ENCODE data around the gene CLIP1.
"Not testable (repeated sequence)": the region's sequence is repeated elsewhere in the genome, so short reads cannot be mapped to it uniquely, and the experiment has no call there.

The CLIP1 gene
- 121 to 126 reads per million in 2 donors for total RNA-seq

DNA sequence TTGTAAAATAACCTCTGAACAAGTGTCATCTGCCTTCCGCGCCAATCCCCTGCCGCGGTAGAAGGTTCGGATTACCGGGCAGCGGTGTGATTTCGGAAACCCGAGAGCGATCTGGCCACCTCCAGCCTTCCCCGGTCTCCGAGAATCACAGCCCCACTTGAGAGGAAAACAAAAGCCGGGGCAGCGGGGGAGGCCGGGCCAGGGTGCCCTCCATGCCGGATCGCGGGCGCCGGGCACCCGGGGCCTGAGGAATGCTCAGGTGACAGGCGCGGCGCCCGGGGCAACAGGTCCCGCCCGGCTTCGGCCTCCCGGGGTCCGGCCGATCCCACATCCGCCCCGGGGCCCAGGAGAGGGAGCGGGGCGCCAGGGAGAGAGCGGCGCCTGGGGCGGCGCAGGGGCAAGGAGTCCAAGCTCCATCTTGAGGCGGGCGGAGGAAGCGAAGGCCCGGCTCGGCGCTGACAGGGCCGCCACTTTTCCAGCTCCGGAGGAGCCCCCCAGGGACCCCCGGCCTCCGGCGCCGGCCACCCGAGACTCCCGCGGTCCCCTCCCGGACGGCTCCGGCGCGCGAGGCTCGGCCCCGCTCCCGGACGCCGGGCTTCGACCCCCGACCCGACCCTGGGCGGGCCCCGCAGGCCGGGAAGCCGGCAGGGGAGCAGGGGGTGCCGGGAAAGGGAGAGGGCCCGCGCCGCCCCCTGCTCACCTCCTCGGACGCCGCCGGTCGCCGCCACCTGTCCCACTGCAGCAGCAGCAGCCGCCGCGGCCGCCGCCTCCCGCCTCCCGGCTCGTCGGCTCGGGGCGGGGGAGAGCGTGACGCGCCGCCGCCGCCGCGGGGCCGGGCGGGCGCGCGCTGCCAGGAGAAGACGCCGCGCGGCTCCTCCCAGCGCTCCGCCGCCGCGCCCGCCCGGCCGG lies at the start of gene CLIP1:
Gene CLIP1, minus strand, starts transcription at position 849 of the 909 bp plus-strand sequence. CDS start 42,217 bp downstream, outside the sequence.
- peak; percentile 46 for DNase-seq

DNA sequence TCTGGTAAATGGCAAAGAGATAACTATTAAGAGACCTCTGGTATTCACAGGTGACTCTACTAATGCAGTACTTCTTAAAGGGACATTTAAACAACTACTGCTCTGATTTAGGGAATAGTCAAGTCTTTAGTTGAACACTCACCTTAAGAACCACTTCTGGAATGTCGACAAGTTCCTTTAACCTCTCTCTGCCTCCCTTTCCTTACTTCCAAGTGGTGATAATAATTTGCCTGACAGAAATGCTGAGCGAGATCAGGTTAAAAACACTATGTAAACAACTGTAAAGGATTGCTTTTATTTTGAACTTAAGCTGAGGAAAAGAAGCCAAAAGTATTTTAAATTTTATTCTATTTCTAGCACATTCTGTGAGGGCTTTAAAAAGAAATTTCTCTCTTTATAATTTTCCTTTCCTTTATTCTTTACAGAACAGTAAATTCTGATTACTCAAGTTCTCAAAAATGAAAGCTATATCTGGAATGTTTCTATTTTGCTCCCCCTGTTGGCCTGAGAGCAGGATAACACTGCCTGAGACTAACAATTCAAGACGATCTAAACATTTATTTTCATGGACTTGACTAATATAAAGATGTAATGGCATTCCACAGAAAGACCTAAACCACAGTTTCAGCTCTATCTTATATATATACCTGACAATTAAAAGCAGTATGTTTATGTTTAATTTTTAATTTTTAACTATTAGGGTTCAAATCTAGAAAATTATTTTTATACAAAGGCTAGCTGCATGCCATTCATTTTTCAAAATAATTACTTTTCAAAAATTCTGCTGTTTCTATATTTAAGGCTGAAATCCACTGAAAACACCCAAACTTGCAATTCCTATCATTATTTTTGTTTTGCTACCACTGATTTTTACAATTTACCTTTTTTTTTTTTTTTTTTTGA lies 49.1 kb upstream of the CLIP1 start:
- no peak for DNase-seq

DNA sequence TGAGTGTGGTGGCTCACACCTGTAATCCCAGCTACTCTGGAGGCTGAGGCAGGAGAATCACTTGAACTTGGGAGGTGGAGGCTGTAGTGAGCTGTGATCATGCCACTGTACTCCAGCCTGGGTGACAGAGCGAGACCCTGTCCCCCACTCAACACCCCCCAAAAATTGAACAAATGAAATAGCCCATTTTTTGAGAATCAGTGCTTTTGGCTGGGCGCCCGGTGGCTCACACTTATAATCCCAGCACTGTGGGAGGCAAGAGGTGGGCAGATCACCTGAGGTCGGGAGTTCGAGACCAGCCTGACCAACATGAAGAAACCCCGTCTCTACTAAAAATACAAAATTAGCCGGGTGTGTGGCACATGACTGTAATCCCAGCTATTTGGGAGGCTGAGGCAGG lies 48.1 kb upstream of the CLIP1 start:
- not testable (repeated sequence) for DNase-seq

DNA sequence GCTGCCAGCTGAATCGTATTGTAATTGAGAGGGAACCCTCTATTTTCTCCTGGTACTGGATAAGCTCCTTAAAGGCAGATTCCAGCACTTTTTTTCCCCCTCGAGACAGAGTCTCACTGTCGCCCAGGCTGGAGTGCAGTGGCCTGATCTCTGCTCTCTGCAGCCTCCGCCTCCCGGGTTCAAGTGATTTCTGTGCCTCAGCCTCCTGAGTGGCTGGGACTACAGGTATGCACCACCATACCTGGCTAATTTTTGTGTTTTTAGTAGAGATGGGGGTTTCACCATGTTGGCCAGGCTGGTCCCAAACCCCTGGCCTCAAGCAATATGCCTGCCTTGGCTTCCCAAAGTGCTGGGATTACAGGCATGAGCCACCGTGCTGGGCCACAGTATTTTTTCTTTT lies 47.4 kb upstream of the CLIP1 start:
- not testable (repeated sequence) for DNase-seq

DNA sequence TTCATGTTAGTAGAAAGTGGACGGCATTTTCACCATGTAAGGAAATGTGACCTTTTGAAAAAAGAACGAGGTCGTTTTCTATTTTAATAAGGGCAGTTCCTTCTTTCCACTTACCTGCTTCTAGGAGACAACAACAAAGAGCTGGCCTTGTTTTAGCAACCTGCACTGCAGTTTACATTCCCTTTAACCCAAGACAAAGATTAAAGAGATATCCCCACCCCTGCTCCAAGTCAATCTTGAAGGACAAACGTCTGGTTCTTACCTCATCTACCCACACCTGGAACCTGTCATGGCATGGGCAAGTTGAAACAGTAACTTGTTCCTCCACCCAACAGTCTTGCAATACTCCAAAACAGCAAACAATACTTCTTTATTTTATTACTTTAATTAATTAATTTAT lies 45.5 kb upstream of the CLIP1 start:
- no peak for DNase-seq

DNA sequence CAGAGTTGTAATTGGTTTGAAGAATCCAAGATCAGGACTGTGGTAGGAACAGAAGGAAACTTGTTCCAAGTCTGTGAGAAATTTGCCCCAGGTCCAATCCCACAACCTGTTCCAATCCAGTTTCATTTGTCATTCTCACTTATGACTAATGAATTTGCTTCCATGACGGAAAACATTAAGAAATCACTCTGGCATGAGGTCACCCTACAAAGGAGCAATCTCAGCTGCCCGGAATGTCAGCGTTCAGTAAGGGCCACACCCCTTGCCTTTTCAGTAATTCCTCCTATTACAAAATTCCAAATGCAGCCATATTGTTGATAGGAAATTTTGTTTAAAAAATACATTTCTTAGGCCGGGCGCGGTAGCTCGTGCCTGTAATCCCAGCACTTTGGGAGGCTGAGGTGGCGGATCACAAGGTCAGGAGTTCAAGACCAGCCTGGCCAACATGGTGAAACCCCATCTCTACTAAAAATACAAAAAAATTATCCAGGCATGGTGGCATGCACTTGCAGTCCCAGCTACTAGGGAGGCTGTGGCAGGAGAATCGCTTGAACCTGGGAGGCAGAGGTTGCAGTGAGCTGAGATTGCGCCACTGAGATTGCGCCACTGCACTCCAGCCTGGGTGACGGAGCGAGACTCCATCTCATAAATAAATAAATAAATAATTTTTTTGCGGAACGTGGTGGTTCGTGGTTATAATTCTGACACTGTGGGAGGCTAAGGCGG lies 42.0 kb upstream of the CLIP1 start:
- not testable (repeated sequence) for DNase-seq

DNA sequence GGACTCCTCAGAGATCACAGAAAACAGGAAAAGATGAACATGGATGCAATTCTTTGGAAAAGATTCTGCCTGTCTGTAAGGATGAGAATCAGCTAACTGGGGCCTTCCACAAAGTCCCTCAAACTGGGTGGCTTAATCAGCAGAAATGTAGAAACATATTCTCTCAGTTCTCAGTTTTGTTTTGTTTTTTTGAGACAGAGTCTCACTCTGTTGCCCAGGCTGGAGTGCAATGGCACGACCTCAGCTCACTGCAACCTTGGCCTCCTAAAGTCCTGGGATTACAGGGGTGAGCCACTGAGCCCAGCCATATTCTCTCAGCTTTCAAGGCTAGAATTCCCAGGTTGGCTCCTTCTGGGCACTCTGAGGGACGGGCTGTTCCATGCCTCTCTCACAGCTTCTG lies 38.2 kb upstream of the CLIP1 start:
- DNase-seq: no peak

DNA sequence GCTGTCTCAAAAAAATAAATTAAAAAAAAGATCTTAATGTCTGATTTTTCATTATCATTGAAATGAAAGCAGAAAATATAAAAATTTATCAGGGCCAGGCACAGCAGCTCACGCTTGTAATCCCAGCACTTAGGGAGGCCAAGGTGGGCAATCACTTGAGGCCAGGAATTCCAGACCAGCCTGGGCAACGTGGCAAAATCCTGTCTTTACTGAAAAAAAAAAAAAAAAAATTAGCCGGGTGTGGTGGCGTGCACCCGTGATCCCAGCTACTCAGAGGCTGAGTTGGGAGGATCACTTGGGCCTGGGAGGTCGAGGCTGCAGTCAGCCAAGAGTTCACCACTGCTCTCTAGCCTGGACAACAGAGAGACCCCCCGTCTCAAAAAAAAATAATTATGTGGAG lies 37.6 kb upstream of the CLIP1 start:
- no peak for DNase-seq

DNA sequence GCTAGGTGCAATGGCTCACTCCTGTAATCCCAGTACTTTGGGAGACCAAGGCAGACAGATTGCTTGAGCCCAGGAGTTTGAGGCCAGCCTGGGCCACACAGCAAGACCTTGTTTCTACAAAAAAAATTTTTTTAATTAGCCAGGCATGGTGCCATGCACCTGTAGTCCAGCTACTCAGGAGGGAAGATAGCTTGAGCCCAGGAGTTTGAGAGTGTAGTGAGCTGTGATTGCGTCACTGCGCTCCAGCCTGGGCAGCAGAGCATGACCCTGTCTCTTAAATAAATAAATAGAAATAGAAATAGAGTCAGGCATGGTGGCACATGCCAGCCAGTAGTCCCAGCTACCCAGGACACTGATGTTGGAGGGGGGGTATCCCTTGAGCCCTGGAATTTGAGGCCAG lies 36.7 kb upstream of the CLIP1 start:
- DNase-seq: no peak

DNA sequence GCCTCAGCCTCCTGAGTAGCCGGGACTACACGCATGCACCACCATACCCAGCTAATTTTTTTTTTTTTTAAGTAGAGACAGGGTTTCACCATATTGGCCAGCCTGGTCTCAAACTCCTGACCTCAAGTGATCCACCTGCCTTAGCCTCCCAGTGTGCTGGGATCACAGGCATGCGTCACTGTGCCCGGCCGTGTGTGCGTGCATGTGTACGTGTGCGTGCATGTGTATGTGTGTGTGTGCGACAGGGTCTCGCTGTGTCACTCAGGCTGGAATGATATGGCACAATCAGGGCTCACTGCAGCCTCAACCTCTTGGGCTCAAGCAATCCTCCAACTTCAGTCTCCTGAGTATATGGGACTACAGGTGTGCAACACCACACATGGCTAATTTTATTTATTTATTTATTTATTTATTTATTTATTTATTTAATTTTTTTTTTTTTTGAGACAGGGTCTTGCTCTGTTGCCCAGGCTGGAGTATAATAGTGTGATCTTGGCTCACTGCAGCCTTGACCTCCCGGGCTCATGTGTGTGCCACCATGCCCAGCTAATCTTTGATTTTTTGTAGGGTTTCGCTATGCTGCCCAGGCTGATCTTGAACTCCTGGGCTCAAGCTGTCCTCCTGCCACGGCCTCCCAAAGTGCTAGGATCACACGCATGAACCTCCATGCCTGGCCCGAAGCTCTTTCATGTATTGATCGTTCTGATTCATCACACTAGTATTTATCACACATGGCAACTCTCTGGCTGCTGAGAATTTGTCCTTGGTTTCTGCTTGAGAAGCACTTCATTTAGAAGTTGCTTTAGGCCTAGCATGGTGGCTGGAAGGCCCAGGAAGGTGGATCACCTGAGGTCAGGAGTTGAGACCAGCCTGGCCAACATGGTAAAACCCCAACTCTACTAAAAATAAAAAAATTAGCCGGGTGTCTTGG lies 35.9 kb upstream of the CLIP1 start:
- DNase-seq: no peak

DNA sequence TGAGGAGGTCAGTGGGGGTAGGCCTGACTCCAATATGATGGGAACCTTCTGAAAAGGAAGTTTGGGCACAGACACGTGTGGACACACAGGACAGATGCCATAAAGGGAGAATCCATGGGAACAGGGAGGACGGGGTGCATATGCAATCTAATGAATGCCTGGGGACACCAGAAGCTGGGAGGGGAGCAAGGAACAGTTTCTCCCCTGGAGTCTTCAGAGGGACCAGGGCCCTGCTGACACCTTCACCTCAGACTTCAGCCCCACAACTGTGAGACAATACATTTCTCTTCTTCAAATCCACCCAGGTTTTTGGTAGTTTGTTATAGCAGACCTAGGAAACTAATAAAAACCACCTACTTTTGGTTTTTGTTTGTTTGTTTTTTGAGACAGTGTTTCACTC lies 35.2 kb upstream of the CLIP1 start:
- no peak for DNase-seq

DNA sequence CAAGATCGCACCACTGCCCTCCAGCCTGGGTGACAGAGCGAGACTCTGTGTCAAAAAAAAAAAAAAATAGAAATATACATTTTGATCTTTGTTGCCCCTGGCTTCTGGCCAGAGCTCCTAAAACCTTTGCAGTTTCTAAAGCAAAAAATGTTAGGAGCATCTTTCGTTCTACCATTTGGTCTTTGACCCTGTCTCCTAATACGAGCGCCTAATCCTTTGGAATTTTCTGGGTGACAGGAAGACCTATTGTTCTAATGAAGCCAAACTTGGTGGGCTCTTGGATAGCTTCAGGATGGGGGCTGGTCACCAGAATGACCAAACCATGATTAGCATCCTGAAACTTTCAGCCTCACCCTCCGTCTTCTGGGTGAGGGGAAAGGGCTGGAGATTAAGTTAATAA lies 32.3 kb upstream of the CLIP1 start:
- DNase-seq: no peak

DNA sequence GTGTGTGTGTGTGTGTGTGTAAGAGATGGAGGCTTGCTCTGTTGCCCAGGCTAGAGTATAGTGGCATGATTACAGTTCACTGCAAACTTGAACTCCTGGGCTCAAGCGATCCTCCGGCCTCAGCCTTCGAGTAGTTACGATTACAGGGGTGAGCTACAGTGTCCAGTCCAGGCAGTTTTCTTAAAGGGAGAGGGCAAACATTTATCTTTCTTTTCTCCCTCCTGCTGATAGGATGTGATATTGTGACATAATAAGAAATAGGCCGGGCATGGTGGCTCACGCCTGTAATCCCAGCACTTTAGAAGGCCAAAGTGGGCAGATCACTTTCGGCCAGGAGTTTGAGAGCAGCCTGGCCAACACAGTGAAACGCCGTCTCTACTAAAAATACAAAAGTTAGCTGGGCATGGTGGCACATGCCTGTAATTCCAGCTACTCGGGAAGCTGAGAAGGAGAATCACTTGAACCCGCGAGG lies 31.8 kb upstream of the CLIP1 start:
- DNase-seq: no peak

DNA sequence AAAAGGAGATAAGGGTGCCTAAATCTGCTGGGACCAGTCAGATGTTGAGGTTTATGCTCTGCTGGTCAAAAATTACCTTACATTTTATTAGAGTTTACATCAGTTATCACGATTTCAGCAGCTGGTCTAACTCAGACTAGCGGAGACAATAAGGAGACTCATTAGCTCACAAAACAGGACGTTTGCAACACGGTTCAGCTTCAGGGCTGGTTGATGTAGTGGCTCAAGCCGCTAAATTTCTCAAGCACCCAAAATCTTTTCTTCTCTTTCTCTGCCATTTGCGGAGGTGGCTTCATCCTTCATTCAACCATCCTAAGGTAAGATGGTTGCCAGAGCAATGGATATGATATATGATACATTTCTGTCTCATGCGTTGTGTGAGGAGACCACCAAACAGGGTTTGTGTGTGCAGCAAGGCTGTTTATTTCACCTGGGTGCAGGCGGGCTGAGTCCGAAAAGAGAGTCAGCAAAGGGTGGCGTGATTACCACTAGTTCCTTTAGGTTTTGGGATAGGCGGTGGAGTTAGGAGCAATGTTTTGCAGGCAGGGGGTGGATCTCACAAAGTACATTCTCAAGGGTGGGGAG lies 30.3 kb upstream of the CLIP1 start:
- DNase-seq: no peak

DNA sequence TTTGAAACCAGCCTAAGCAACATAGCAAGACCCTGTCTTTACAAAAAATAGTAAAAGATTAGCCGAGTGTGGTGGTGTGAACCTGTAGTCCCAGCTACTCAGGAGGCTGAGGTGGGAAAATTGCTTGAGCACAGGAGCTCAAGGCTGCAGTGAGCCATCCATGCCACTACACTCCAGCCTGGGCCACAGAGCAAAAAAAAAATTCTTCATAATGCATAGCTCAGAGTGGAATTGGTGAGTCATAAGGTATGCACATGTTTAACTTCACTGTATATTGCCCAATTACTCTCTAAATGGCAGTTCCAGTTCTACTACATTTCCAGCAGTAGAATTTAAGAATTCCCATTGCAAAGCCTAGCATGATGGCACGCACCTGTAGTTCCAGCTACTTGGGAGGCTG lies 26.8 kb upstream of the CLIP1 start:
- DNase-seq: no peak

DNA sequence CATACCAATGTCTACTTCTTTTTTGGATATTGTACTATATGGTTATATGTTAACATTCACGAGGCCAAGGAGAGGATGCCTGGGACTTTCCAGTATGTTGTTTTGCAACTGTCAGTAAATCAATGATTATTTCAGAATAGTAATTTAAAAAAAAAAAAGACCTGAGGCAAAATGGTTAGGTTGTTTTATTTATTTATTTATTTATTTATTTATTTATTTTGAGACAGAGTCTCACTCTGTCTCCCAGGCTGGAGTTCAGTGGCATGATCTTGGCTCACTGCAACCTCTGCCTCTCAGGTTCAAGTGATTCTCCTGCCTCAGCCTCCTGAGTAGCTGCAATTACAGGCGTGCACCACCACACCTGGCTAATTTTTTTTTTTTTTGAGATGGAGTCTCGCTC lies 25.4 kb upstream of the CLIP1 start:
- not testable (repeated sequence) for DNase-seq

DNA sequence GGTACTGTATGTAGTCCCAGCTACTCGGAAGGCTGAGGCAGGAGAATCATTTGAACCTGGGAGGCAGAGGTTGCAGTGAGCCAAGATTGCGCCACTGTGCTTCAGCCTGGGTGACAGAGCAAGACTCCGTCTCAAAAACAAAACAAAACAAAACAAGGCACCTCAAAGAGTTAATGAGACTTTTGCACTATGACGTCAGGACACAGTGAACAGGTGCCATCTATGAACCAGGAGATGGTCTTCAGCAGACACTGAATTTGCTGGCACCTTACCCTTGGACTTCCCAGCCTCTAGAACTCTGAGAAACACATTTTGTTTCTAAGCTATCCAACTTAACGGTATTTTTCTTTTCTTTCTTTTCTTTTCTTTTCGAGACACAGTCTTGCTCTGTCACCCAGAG lies 23.9 kb upstream of the CLIP1 start:
- not testable (repeated sequence) for DNase-seq

DNA sequence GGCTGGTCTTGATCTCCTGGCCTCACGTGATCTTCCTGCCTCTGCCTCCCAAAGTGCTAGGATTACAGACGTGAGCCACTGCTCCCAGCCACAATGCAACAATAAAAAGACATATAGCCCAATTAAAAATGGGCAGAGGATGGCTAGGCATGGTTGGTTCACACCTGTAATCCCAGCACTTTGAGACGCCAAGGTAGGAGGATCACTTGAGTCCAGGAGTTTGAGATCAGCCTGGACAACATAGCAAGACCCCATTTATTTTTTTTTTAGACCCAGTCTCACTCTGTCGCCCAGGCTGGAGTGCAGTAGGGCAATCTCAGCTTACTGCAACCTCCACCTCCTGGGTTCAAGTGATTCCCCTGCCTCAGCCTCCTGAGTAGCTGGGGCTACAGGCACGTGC lies 21.6 kb upstream of the CLIP1 start:
- DNase-seq: not testable (repeated sequence)

DNA sequence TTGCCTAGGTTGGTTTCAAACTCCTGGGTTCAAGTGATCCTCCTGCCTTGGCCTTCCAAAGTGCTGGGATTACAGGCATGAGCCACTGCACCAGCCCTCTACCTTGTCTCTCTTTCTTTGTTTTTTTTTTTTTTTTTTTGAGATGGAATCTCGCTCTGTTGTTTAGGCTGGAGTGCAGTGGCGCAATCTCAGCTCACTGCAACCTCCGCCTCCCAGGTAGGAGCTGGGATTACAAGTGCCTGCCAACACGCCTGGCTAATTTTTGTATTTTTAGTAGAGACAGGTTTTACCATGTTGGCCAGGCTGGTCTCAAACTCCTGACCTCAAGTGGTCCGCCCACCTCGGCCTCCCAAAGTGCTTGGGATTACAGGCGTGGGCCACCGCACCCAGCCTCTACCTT lies 16.4 kb upstream of the CLIP1 start:
- not testable (repeated sequence) for DNase-seq

DNA sequence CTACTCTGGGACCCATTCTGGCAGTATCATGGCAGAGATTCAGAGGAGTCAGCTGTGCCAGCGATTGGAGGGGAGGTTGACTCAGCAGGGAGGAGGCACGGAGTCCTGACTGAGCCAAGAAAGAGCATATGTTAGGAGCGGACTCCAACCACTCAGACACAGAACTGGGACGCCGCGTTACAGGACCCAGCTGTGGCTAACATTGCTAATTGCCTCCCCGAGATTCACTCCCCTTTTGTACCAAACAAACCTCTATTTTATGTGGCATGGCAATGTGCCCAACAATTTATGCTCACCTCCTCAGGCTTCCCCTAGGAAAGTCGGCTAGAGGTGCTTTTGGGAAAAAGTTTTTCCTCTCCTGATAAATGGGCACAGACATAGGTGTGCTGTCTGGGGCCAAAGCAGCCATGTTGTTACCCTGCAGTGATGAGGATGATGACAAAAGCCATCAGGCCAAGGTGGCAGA lies 15.2 kb upstream of the CLIP1 start:
- no peak for DNase-seq

DNA sequence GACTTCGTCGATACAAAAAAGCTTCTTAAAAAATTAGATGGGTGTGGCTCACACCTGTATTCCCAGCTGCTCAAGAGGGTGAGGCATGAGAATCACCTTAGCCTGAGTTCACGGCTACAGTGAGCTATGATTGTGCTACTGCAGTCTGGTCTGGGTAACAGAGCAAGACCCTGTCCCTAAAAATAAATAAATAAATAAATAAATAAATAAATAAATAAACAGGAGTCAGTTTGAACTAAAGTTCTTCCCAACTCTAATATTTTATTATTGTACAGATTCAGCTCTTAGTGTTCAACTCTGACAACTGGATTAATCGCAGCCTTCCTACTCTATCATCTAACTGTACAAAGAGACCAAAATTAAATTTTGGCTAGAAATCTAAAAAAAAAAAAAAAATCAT lies 12.7 kb upstream of the CLIP1 start:
- no peak for DNase-seq
